WTC11 (cell line): ENCODE data around the gene NACA.
"Not testable (repeated sequence)": the region's sequence is repeated elsewhere in the genome, so short reads cannot be mapped to it uniquely, and the experiment has no call there.

Experiments
- IRF2 ChIP-seq: sonication (generic); formaldehyde crosslinking; IDR thresholded peaks from 2 replicates; pipeline ENCODE4 v1.8.0; 2022; ENCODE audit warnings: low read depth, missing genetic modification reagents, borderline replicate concordance
- JUN ChIP-seq: sonication (generic); formaldehyde crosslinking; IDR thresholded peaks from 2 replicates; pipeline ENCODE4 v1.8.0; 2023; ENCODE audit warnings: mild to moderate bottlenecking, missing genetic modification reagents
- NR2C2 ChIP-seq: sonication (generic); formaldehyde crosslinking; IDR thresholded peaks from 2 replicates; pipeline ENCODE4 v1.8.0; 2022; ENCODE audit warnings: mild to moderate bottlenecking, missing genetic modification reagents
- NR3C1 ChIP-seq: sonication (generic); formaldehyde crosslinking; conservative IDR thresholded peaks from 2 replicates; pipeline ENCODE4 v1.8.1; 2023; ENCODE audit warnings: low read depth, mild to moderate bottlenecking, missing genetic modification reagents
- SMAD4 ChIP-seq: sonication (generic); formaldehyde crosslinking; IDR thresholded peaks from 2 replicates; pipeline ENCODE4 v1.8.0; 2022; ENCODE audit warnings: mild to moderate bottlenecking, missing genetic modification reagents
- TF ChIP-seq, protein P1 (sequence below): fragments of 200-600 bp; IDR thresholded peaks from 2 replicates; pipeline ENCODE4 v1.8.0; 2022; ENCODE audit warnings: antibody characterized with exemption
- TF ChIP-seq, protein P2 (sequence below): sonication (generic); formaldehyde crosslinking; IDR thresholded peaks from 2 replicates; pipeline ENCODE4 v1.8.0; 2022; ENCODE audit warnings: mild to moderate bottlenecking, missing genetic modification reagents

DNA sequence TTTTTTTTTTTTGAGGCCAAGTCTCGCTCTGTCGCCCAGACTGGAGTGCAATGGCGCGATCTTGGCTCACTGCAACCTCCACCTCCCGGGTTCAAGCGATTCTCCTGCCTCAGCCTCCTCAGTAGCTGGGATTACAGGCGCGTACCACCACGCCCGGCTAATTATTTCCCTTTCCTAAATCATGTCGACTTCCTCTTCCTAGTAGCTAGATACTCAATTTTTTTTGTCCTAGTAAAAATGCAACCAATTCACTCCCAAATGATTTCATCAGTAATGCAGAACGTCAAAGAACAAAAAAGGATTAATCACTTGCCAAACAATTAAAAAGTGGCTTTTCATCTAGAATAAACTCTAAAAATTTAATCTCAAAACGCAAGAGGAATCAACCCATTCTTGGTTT is 25.5 kb upstream of the NACA start:
- not testable (repeated sequence) for TF ChIP-seq SMAD4; IRF2 (CRISPR knock-in tag); NR3C1 (CRISPR knock-in tag); NR2C2 (CRISPR knock-in tag); JUN (CRISPR knock-in tag)
- TF ChIP-seq, protein P1, sequence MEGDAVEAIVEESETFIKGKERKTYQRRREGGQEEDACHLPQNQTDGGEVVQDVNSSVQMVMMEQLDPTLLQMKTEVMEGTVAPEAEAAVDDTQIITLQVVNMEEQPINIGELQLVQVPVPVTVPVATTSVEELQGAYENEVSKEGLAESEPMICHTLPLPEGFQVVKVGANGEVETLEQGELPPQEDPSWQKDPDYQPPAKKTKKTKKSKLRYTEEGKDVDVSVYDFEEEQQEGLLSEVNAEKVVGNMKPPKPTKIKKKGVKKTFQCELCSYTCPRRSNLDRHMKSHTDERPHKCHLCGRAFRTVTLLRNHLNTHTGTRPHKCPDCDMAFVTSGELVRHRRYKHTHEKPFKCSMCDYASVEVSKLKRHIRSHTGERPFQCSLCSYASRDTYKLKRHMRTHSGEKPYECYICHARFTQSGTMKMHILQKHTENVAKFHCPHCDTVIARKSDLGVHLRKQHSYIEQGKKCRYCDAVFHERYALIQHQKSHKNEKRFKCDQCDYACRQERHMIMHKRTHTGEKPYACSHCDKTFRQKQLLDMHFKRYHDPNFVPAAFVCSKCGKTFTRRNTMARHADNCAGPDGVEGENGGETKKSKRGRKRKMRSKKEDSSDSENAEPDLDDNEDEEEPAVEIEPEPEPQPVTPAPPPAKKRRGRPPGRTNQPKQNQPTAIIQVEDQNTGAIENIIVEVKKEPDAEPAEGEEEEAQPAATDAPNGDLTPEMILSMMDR = not testable (repeated sequence)
- TF ChIP-seq, protein P2, sequence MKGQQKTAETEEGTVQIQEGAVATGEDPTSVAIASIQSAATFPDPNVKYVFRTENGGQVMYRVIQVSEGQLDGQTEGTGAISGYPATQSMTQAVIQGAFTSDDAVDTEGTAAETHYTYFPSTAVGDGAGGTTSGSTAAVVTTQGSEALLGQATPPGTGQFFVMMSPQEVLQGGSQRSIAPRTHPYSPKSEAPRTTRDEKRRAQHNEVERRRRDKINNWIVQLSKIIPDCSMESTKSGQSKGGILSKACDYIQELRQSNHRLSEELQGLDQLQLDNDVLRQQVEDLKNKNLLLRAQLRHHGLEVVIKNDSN (CRISPR knock-in tag) = not testable (repeated sequence)
